Measurements from ENCODE around the gene TIGD1.

TIGD1 gene

DNA sequence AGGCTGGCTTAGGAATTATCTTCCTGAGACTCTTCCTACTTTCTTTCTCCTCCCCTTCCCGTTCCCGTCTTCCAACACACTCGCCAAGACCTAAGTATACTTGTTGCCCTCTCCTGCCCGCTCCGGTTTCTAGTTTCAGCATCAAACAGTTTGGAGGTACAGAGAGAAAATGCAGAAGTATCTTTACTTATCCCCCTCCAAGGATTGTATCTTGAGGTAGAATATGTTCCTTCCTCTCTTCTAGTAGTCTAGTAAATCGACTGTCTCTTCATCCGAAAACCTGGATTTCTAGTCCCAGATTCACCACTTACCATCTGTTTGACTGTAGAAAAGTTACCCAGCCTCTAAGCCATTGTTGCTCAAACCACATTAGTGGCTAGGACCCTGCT is 887 bp upstream of the TIGD1 start:
- no peak for TF ChIP-seq ZNF274 (IDR thresholded peaks at IDR 0.05; ENCODE audit: low read depth, low read length)
- H3K4me3 ChIP-seq (ENCODE audit: low read length), result peak overlapping the region; percentile 91

DNA sequence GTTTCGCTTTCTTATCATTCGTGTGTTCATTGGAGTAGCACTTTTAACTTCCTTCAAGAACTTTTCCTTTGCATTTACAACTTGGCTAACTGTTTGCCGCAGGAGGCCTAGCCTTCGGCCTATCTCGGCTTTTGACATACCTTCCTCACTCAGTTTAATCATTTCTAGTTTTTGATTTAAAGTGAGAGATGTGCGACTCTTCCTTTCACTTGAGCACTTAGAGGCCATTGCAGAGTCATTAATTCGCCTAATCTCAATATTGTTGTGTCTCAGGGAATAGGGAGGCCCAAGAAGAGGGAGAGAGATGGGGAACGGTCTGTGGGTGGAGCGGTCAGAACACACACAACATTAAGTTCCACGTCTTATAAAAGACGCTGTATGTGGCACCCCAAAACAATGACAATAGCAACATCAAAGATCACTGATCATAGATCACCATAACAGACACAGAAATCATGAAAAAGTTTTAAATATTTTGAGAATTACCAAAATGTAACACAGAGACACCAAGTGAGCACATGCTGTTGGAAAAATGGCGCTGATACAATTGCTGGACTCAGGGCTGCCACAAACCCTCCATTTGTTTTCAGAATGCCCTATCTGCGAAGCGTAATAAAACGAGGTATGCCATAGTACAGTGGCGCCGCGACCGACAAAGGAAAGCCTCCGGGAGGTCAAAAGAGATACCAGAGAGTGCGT is 553 bp downstream of the TIGD1 start:
- no peak for TF ChIP-seq ZNF274 (IDR thresholded peaks at IDR 0.05; ENCODE audit: low read depth, low read length)
- peak overlapping the region; percentile 91 for H3K4me3 ChIP-seq (ENCODE audit: low read length)

DNA sequence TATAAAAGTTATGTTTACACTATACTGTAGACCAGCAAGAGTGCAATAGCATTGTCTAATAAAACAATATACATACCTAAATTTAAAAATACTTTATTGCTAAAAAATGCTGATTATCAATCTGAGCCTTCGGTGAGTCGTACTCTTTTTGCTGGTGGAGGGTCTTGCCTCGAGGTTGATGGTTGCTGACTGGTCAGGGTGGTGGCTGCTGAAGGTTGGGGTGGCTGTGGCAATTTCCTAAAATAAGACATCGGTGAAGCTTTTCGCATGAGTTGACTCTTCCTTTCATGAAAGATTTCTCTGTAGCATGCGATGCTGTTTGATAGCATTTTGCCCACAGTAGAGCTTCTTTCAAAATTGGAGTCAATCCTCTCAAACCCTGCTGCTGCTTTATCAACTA is 2.4 kb downstream of the TIGD1 start:
- TF ChIP-seq ZNF274 (IDR thresholded peaks at IDR 0.05; ENCODE audit: low read depth, low read length), result no peak
- H3K4me3 ChIP-seq (ENCODE audit: low read length), result no peak overlapping the region

- TF ChIP-seq ZNF274 (IDR thresholded peaks at IDR 0.05; ENCODE audit: low read depth, low read length), result no peak
- H3K4me3 ChIP-seq (ENCODE audit: low read length), result no peak overlapping the region
Observed at GRCh38 chr2:232545511-232546375, 4.6 kb downstream of the TIGD1 start.

GRCh38 chr2:232544674-232545073 is 5.7 kb downstream of the TIGD1 start:
- TF ChIP-seq ZNF274 (IDR thresholded peaks at IDR 0.05; ENCODE audit: low read depth, low read length), result no peak
- no peak overlapping the region for H3K4me3 ChIP-seq (ENCODE audit: low read length)

GRCh38 chr2:232543928-232544631 is 6.3 kb downstream of the TIGD1 start:
- TF ChIP-seq ZNF274 (IDR thresholded peaks at IDR 0.05; ENCODE audit: low read depth, low read length), result no peak
- no peak overlapping the region for H3K4me3 ChIP-seq (ENCODE audit: low read length)

DNA sequence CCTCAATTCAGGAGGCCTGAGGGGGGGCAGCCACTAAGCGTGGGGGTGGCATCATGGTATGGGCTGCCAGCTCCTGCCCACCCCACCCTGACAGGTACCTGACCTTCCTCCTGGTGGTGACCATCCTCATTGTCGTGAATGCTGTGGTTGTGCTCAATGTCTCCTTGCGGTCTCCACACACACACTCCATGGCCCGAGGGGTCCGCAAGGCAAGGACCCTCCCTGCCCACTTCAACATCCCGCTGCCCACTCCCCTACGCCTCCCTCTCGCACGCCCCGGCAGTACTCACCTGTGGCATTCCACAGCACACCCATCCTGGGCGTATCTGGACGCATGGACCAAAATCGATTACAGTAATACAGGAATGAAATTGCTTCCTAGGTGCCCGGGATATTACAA is 6.9 kb downstream of the TIGD1 start:
- H3K4me3 ChIP-seq (ENCODE audit: low read length), result no peak overlapping the region
- TF ChIP-seq ZNF274 (IDR thresholded peaks at IDR 0.05; ENCODE audit: low read depth, low read length), result no peak

DNA sequence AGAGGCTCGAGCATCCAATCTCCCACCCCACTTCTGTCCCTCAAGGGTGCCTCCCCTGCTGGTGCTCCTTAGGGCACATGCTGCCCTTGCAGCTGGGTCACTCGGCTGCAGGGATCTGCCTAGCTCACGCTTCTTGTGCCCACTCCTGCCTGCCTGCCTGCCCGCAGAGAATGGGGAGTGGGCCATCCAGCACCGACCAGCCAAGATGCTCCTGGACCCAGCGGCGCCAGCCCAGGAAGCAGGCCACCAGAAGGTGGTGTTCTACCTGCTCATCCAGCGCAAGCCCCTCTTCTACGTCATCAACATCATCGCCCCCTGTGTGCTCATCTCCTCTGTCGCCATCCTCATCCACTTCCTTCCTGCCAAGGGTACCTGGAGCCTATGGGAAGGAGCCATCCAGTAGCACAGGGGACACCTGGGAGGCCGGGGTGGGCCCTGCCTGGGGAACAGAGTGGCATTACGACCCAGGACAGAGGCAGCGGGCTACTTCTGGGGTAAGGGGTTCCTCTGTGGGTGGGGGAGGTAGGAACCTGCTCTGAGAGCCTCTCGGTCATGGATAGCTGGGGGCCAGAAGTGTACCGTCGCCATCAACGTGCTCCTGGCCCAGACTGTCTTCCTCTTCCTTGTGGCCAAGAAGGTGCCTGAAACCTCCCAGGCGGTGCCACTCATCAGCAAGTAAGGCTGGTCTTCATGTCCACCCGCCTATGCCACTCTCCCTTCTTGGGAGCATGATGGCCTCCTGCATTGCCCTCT is 7.5 kb downstream of the TIGD1 start:
- no peak overlapping the region for H3K4me3 ChIP-seq (ENCODE audit: low read length)
- TF ChIP-seq ZNF274 (IDR thresholded peaks at IDR 0.05; ENCODE audit: low read depth, low read length), result no peak

GRCh38 chr2:232541961-232542714 is 8.2 kb downstream of the TIGD1 start:
- no peak for TF ChIP-seq ZNF274 (IDR thresholded peaks at IDR 0.05; ENCODE audit: low read depth, low read length)
- no peak overlapping the region for H3K4me3 ChIP-seq (ENCODE audit: low read length)

DNA sequence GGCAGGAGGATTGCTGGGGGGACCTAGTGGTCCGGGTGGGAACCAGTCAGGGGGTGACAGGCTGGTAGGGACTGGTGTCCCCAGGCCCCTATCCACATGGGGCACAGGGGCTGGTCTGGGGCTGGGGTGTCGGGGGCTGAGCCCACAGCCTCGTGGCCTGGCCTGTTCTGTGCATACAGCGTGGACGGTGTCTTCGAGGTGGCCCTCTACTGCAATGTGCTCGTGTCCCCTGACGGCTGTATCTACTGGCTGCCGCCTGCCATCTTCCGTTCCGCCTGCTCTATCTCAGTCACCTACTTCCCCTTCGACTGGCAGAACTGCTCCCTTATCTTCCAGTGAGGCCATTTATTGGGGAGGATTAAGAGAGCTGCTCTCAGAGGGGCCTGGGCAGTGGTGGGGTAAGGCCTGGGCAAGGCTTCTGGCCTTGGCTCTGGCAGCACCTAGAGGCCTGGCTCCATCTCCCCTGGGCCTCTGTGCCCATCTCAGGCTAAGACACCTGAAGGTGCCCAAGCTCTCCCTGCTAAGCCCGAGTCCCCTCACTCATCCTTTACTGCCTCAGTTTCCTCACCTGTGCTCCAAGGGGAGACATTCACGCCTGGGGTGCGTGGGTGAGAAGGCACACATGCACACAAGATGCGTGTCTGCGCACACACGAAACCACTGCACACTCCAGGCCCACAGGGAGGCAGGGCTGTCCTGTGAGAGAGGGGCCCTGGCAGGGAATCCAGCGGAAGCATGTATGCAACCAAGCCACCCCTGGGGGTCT is 9.0 kb downstream of the TIGD1 start:
- no peak overlapping the region for H3K4me3 ChIP-seq (ENCODE audit: low read length)
- no peak for TF ChIP-seq ZNF274 (IDR thresholded peaks at IDR 0.05; ENCODE audit: low read depth, low read length)

GRCh38 chr2:232540441-232541041 is 9.8 kb downstream of the TIGD1 start:
- H3K4me3 ChIP-seq (ENCODE audit: low read length), result no peak overlapping the region
- TF ChIP-seq ZNF274 (IDR thresholded peaks at IDR 0.05; ENCODE audit: low read depth, low read length), result no peak
